Neural cell (in vitro differentiated cells): ENCODE results near the gene DENND1A.

Experiments used
- CTCF ChIP-seq: fragments of 450-650 bp; IDR thresholded peaks from 2 replicates; pipeline ENCODE4 v1.5.1; 2014; ENCODE audit warnings: antibody characterized with exemption, mild to moderate bottlenecking, moderate library complexity; ENCODE audit not compliant: poor library complexity, severe bottlenecking
- EZH2 ChIP-seq: fragments of 200-600, 300-800 bp; shearing (Covaris generic), sonication (generic); IDR thresholded peaks from 2 replicates; pipeline ENCODE4 v1.6.1; 2014; ENCODE audit warnings: antibody characterized with exemption, low read length, borderline replicate concordance, mild to moderate bottlenecking; ENCODE audit not compliant: insufficient read depth, poor library complexity, severe bottlenecking
- POLR2AphosphoS5 ChIP-seq: IDR thresholded peaks from 2 replicates; pipeline ENCODE4 v1.6.1; 2012
- REST ChIP-seq: IDR thresholded peaks from 2 replicates; pipeline ENCODE4 v1.6.1; 2012; ENCODE audit warnings: borderline replicate concordance
- SMC3 ChIP-seq: fragments of 450-650 bp; conservative IDR thresholded peaks from 2 replicates; pipeline ENCODE4 v1.6.1; 2014; ENCODE audit warnings: antibody characterized with exemption, mild to moderate bottlenecking, moderate library complexity; ENCODE audit not compliant: poor library complexity

DNA sequence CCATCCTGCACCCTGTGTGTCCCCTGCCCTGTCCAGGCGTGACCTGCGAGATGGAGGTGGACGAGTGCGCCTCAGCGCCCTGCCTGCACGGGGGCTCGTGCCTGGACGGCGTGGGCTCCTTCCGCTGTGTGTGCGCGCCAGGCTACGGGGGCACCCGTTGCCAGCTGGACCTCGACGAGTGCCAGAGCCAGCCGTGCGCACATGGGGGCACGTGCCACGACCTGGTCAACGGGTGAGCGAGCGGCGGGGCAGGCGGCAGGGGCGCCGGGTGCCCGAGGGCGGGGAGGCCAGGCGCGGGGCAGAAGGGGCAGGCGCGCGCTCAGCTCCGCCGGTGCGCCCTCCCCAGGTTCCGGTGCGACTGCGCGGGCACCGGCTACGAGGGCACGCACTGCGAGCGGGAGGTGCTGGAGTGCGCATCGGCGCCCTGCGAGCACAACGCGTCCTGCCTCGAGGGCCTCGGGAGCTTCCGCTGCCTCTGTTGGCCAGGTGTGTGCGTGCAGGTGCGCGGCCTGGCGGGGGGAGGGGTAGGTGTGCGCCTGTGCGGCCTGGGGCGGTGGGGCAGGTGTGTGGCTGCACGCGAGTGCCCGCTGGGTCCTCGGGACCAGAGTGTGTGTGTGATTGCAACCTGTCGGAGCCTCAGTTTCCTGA, 563.9 kb downstream of the DENND1A start:
- no peak for TF ChIP-seq CTCF
- TF ChIP-seq REST = no peak
- no peak for TF ChIP-seq POLR2AphosphoS5
- TF ChIP-seq EZH2 = no peak
- no peak for TF ChIP-seq SMC3
